ENCODE data around the gene KCTD7.
"Not testable (repeated sequence)": the region's sequence is repeated elsewhere in the genome, so short reads cannot be mapped to it uniquely, and the experiment has no call there.

DNA sequence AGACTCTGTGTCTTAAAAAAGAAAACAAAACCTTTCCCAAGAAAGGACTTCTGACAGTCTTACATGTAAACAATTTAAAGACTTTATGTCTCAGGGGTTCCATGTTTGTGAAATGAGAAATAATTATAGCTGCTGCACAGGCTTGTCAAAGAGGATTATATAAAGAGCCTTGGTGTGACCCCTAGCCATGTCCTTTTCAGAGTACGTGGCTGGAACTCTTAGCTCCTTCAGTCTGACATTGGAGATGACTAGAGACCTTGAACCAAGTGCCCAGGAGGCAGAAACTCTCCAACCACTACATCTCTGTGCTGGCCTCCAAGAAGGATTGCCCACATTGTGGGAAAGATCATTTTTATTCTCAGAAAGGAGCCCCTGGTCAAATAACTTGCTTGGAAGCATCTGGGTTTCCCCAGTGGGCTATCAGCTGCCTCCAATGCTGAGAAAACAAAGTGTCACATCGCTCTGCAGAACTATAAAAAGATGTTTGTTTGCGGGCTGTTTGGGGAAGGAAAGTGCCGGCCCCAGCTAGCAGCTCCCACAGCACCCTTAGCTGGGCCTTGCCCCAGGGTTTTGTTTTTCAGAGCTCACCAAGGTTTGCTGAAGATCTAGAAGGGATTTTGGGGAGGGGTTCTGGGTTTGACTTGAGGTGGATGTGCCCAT lies 6.8 kb downstream of the KCTD7 start:
- TF ChIP-seq, protein P1, sequence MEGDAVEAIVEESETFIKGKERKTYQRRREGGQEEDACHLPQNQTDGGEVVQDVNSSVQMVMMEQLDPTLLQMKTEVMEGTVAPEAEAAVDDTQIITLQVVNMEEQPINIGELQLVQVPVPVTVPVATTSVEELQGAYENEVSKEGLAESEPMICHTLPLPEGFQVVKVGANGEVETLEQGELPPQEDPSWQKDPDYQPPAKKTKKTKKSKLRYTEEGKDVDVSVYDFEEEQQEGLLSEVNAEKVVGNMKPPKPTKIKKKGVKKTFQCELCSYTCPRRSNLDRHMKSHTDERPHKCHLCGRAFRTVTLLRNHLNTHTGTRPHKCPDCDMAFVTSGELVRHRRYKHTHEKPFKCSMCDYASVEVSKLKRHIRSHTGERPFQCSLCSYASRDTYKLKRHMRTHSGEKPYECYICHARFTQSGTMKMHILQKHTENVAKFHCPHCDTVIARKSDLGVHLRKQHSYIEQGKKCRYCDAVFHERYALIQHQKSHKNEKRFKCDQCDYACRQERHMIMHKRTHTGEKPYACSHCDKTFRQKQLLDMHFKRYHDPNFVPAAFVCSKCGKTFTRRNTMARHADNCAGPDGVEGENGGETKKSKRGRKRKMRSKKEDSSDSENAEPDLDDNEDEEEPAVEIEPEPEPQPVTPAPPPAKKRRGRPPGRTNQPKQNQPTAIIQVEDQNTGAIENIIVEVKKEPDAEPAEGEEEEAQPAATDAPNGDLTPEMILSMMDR (IDR thresholded peaks at IDR 0.05), result not testable (repeated sequence)
- TF ChIP-seq POLR2AphosphoS5, EP300 (IDR thresholded peaks at IDR 0.05): not testable (repeated sequence)

All from suprapubic skin (tissue), 4 donors.